WTC11 (cell line): ENCODE measurements around the gene CTPS2. TPM values are rescaled to one million over a fixed set of nuclear protein-coding genes. Genes with fewer than 3 reads are reported as not detected.
"Not testable (repeated sequence)": the region's sequence is repeated elsewhere in the genome, so short reads cannot be mapped to it uniquely, and the experiment has no call there.

Source experiments
- ATAC-seq: fragments of 200-7000 bp; cut with Tn5 transposase; 2 replicates; pipeline ENCODE4 v1.10.0; 2021; ENCODE audit warnings: mild to moderate bottlenecking, moderate library complexity
- CTCF ChIA-PET: fragments of 300-600 bp; sonication (Branson Sonifier 250); formaldehyde crosslinking; loops from one replicate; lab custom pipeline; 2021; ENCODE audit warnings: antibody characterized with exemption; lab: Charles Lee
- POLR2A ChIA-PET: fragments of 350-600 bp; sonication (Branson Sonifier 250); formaldehyde crosslinking; loops from one replicate; lab custom pipeline; 2021; ENCODE audit warnings: antibody characterized with exemption; lab: Charles Lee
- DNase-seq: peaks from one replicate; pipeline ENCODE4 v3.0.0; 2021; ENCODE audit warnings: low spot score
- H3K27ac Mint-ChIP-seq: 2 replicates; pipeline ENCODE4 v1.8.0; 2021; ENCODE audit warnings: mixed read lengths
- H3K27me3 Mint-ChIP-seq: 2 replicates; pipeline ENCODE4 v1.8.0; 2021; ENCODE audit warnings: low read depth, mild to moderate bottlenecking, moderate library complexity, mixed read lengths
- H3K36me3 Mint-ChIP-seq: 2 replicates; pipeline ENCODE4 v1.8.0; 2021; ENCODE audit warnings: mixed read lengths
- H3K4me1 Mint-ChIP-seq: 2 replicates; pipeline ENCODE4 v1.8.0; 2022; ENCODE audit warnings: mixed read lengths
- H3K4me3 Mint-ChIP-seq: 2 replicates; pipeline ENCODE4 v1.8.0; 2021; ENCODE audit warnings: mild to moderate bottlenecking, moderate library complexity, mixed read lengths
- H3K9me3 Mint-ChIP-seq: 2 replicates; pipeline ENCODE4 v1.8.0; 2021; ENCODE audit warnings: mixed read lengths
- ARID4B ChIP-seq: sonication (generic); formaldehyde crosslinking; IDR thresholded peaks from 2 replicates; pipeline ENCODE4 v1.8.0; 2023; ENCODE audit warnings: missing genetic modification reagents, mild to moderate bottlenecking, borderline replicate concordance
- E2F1 ChIP-seq: sonication (generic); formaldehyde crosslinking; IDR thresholded peaks from 2 replicates; pipeline ENCODE4 v1.8.0; 2022; ENCODE audit warnings: mild to moderate bottlenecking, missing genetic modification reagents
- GABPB1 ChIP-seq: sonication (generic); formaldehyde crosslinking; IDR thresholded peaks from 2 replicates; pipeline ENCODE4 v1.8.1; 2023; ENCODE audit warnings: mild to moderate bottlenecking, missing genetic modification reagents
- HMGXB4 ChIP-seq: sonication (generic); formaldehyde crosslinking; IDR thresholded peaks from 2 replicates; pipeline ENCODE4 v1.8.1; 2023; ENCODE audit warnings: mild to moderate bottlenecking, moderate library complexity, missing genetic modification reagents
- IRF1 ChIP-seq: sonication (generic); formaldehyde crosslinking; IDR thresholded peaks from 2 replicates; pipeline ENCODE4 v1.8.0; 2023; ENCODE audit warnings: missing genetic modification reagents
- JAZF1 ChIP-seq: fragments of 250-450 bp; sonication (Bioruptor Pico); IDR thresholded peaks from 2 replicates; pipeline ENCODE4 v1.9.0; 2021; ENCODE audit warnings: moderate library complexity, mild to moderate bottlenecking, inconsistent platforms
- NR1H2 ChIP-seq: sonication (generic); formaldehyde crosslinking; IDR thresholded peaks from 2 replicates; pipeline ENCODE4 v1.9.0; 2021; ENCODE audit warnings: mild to moderate bottlenecking, moderate library complexity, missing genetic modification reagents
- RELA ChIP-seq: sonication (generic); formaldehyde crosslinking; IDR thresholded peaks from 2 replicates; pipeline ENCODE4 v1.8.1; 2022; ENCODE audit warnings: missing genetic modification reagents, mild to moderate bottlenecking, borderline replicate concordance
- SMAD3 ChIP-seq: sonication (generic); formaldehyde crosslinking; IDR thresholded peaks from 2 replicates; pipeline ENCODE4 v1.8.0; 2022; ENCODE audit warnings: missing genetic modification reagents, mild to moderate bottlenecking, borderline replicate concordance
- TCF7 ChIP-seq: sonication (generic); formaldehyde crosslinking; IDR thresholded peaks from 2 replicates; pipeline ENCODE4 v1.8.0; 2022; ENCODE audit warnings: mild to moderate bottlenecking, low read depth, missing genetic modification reagents, moderate library complexity
- TEAD1 ChIP-seq: sonication (generic); formaldehyde crosslinking; IDR thresholded peaks from 2 replicates; pipeline ENCODE4 v1.8.0; 2022; ENCODE audit warnings: mild to moderate bottlenecking, missing genetic modification reagents
- ZBTB21 ChIP-seq: sonication (generic); formaldehyde crosslinking; IDR thresholded peaks from 2 replicates; pipeline ENCODE4 v1.8.1; 2023; ENCODE audit warnings: mild to moderate bottlenecking, missing genetic modification reagents, borderline replicate concordance
- ZNF281 ChIP-seq: sonication (generic); formaldehyde crosslinking; IDR thresholded peaks from 2 replicates; pipeline ENCODE4 v1.8.0; 2023; ENCODE audit warnings: mild to moderate bottlenecking, missing genetic modification reagents
- ZNF532 ChIP-seq: fragments of 250-450 bp; sonication (Bioruptor Pico); IDR thresholded peaks from 2 replicates; pipeline ENCODE4 v1.9.0; 2021; ENCODE audit warnings: mild to moderate bottlenecking, borderline replicate concordance
- ZSCAN18 ChIP-seq: fragments of 250-450 bp; sonication (Bioruptor Pico); IDR thresholded peaks from 2 replicates; pipeline ENCODE4 v2.1.2; 2022; ENCODE audit warnings: mild to moderate bottlenecking, moderate library complexity
- total RNA-seq: library from RNA; stranded (reverse); gene quantifications from 3 replicates; pipeline ENCODE4 v1.2.3, GENCODE V29; 2021

CTPS2 gene
- total RNA-seq, 1 experiment from 2014 or later: 23.2 TPM

GRCh38 chrX:16603822-16604221, 108.6 kb downstream of the CTPS2 start:
- H3K4me3 Mint-ChIP-seq: no peak overlapping the region
- no peak for TF ChIP-seq GABPB1 (CRISPR knock-in tag)
- no peak for TF ChIP-seq TEAD1 (CRISPR knock-in tag)
- TF ChIP-seq ZNF532 (CRISPR knock-in tag): no peak
- no peak for TF ChIP-seq E2F1 (CRISPR knock-in tag)
- TF ChIP-seq IRF1 (CRISPR knock-in tag): no peak
- TF ChIP-seq ARID4B (CRISPR knock-in tag): no peak
- no peak for TF ChIP-seq ZNF281 (CRISPR knock-in tag)
- no peak for TF ChIP-seq NR1H2 (CRISPR knock-in tag)
- TF ChIP-seq SMAD3 (CRISPR knock-in tag): no peak
- TF ChIP-seq JAZF1 (CRISPR knock-in tag): no peak
- no peak for TF ChIP-seq RELA (CRISPR knock-in tag)
- no peak for TF ChIP-seq HMGXB4 (CRISPR knock-in tag)
- no peak for TF ChIP-seq TCF7
- TF ChIP-seq ZSCAN18 (CRISPR knock-in tag): no peak
- no peak for TF ChIP-seq ZBTB21 (CRISPR knock-in tag)
- peaks cover 36% of the 10 kb centered on the region for H3K4me1 Mint-ChIP-seq
- peaks cover 14% of the 10 kb centered on the region for H3K36me3 Mint-ChIP-seq
- ChIA-PET CTCF (no interaction called here), POLR2A (no interaction called here)
- H3K27me3 Mint-ChIP-seq: no peaks in the 10 kb centered on the region
- H3K9me3 Mint-ChIP-seq: no peaks in the 10 kb centered on the region
- DNase-seq (no peak), ATAC-seq (no peak)
- peak overlapping the region; percentile 91 for H3K27ac Mint-ChIP-seq

GRCh38 chrX:16603235-16603634, 109.2 kb downstream of the CTPS2 start:
- Mint-ChIP-seq H3K4me1 (peaks cover 36% of the 10 kb centered on the region), H3K36me3 (peaks cover 14% of the 10 kb centered on the region)
- H3K27ac Mint-ChIP-seq, CTCF ChIA-PET, H3K4me3 Mint-ChIP-seq, POLR2A ChIA-PET, DNase-seq, H3K9me3 Mint-ChIP-seq, H3K27me3 Mint-ChIP-seq, ATAC-seq: not testable (repeated sequence)
